ENCODE data around the gene CDC123.
"Not testable (repeated sequence)": the region's sequence is repeated elsewhere in the genome, so short reads cannot be mapped to it uniquely, and the experiment has no call there.

Gene CDC123

DNA sequence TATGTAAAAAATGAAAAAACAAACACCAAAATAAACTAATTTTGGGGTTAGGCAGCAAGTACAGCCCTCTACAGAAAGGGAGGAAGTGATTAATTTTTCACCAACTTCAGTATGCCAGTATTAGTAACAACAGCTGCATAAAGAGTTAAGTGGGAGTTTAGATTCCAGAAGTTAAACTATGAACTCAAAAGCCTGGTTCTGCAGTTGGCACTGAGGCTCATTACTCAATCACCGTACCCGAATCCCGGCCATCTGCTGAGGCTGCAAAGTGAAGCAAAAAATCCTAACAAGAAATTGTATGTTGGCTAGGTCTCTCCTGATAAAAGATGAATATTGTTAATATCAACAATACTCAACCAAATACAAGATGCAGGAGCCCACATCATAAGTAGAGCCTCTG lies 4.3 kb upstream of the CDC123 start:
- DNase-seq (ENCODE audit: low read depth) = no peak

DNA sequence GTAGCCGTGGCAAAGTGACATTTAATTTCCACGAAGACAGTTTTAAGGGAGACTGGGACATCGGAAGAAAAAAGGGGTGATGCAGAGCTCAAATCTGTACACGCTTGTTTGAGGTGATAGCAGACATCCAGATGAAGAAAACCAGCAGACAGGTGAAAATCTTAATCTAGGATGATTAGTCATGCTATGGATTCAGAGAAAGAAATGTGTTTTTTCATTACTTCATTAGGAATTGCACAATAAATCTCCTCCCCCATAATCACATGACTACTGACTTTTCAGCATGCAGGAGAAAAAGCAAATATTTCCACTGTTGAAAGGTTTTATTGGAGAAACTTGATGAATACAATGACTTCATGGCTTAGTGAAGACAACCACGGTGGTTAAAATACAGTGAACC lies 2.8 kb upstream of the CDC123 start:
- no peak for DNase-seq (ENCODE audit: low read depth)

DNA sequence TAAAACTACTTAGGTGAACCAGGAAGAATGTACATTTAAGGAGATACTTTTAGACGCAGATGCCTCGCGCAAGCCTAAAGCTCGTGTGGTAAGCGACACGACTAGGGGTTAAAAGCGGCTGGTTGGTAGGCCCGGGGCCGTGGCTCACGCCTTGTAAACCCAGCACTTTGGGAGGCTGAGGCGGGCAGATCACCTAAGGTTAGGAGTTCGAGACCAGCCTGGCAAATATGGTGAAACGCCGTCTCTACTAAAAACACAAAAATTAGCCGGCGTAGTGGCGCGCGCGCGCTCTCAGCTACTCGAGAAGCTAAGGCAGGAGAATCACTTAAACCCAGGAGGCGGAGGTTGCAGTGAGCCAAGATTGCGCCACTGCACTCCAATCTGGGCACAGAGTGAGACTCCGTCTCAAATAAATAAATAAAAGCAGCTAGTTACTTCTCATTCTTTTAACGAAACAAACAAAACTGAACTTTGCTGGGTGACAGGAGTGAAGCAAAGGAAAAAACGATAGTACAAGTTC lies 1.2 kb upstream of the CDC123 start:
- DNase-seq (ENCODE audit: low read depth) = no peak

DNA sequence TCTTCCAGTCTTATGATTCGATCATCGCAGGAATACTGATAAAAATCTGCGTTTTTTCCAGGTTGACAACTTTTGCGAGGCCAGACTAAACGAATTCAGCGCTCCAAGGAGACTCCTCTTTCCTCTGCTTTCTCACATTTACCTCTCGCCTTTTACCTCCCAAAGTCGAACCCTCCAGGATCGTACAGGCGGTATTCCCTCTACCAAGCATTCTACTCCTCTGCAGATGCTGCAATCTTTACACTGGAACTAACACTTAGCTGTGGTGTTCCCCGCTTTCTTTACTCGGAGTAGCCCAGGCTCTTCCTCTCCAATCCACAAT lies 746 bp upstream of the CDC123 start:
- DNase-seq (ENCODE audit: low read depth) = no peak

DNA sequence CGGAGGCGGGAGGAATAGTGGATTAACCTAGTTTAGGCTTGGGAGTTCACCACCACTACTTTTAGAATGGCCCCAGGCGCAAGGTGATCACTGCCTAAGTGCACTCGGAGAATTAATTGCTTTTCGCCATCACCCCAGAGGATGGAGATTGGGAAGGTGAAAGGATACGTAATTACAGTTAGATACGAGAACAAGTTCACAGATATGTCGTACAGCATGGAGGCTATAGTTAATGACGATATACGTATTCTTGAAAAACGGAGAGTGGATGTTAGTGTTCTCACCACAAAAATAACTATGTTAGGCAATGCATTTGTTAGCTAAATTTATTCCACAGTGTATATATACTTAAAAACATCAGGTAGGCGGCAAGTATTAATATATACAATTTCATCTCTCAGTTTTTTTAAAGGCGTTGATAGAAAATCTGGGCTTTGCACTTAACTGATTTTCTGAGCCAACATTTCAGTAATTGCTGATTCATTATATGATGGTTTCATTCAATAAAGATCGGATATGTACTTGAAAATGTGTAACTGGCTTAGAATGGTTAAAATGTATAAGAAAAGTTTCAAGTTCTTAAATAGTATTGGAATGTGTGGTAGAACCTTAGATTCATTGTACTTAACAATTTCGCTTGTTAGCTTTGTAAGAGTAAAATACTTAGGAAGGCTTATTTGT lies 683 bp downstream of the CDC123 start:
- DNase-seq (ENCODE audit: low read depth) = no peak

DNA sequence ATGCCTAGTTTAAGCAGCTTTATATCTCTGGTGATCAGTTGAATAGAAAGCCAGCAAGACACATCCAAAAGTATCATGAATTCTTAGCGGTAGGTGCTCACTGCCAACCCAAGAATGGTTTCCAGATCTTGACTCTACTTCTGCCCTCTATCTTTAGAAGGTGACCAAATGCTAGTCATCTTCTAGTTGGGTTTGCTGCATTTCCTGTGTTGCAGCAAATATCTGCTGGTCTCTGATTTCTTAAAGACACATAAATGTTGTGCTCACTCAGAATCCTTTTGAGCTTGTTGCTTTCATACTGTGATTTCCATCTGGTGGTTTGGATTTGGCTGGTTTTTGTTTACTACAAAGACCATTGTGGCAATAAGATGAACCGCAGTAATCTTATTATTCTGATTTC lies 2.2 kb downstream of the CDC123 start:
- DNase-seq (ENCODE audit: low read depth) = no peak

DNA sequence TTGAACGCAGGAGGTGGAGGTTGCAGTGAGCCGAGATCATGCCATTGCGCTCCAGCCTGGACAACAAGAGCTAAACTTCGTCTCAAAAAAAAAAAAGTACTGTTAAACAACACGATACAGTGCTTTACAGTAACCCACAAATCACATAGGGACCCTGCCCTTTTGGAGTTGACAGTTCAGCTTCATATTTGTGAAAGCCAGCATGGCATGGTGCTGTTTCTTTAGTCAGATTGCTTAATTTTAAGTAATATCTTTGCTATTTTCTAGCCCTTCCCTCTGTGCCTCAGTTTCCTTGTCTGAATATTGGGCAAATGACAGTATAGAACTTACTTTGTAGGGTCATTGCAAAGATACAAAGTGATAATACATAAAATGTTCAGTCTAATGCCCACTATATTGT lies 4.9 kb downstream of the CDC123 start:
- DNase-seq (ENCODE audit: low read depth) = no peak

DNA sequence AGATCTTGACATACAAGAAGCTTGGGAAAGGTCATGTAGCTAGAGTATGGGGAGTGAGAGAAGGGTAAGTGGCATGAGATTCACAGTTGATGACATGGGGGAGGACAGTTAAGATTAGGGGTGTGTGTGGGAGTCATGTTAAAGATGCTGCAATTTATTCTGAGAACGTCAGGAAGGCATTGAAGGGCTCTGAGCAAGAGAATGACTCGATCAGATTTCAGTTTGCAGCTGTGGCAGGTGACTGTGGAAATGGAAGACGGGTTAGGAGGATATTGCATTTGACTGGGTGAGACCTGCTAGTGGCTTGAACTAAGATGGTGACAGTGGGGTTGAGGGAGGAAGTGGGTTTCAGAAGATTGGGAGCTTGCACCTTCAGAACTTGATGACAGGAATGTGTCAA lies 5.6 kb downstream of the CDC123 start:
- DNase-seq (ENCODE audit: low read depth) = no peak

DNA sequence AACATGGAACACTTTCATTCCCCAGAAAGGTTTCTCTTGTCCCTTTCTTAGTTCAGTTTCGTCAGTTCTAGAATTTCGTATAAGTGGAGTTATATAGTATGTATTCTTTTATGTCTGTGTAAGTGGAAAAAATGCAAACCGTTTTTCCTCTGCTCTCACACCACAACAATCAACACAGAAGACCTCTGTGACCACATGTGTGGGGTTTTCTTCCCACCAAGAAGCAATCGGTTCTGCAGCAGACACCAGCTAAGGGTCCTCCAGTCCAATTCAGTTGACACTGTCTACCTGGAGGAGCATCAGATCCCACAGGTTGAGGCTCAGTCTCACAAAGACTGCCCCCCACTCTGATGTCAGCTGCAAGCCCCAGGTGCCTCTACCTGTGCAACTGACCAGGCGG lies 6.2 kb downstream of the CDC123 start:
- no peak for DNase-seq (ENCODE audit: low read depth)

DNA sequence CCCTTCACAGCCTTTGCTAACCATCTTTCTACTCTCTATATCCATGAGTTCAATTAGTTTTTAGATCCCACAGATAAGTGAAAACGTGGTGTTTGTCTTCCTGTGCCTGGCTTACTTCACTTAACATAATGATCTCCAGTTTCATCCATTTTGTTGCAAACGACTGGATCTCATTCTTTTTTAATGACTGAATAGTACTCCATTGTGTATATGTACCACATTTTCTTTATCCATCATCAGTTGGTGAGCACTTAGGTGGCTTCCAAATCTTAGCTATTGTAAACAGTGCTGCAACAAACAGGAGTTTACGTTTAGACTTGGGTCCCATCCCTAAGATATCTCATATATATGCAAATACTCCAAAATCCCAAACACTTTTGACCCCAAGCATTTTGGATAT lies 9.1 kb downstream of the CDC123 start:
- no peak for DNase-seq (ENCODE audit: low read depth)

DNA sequence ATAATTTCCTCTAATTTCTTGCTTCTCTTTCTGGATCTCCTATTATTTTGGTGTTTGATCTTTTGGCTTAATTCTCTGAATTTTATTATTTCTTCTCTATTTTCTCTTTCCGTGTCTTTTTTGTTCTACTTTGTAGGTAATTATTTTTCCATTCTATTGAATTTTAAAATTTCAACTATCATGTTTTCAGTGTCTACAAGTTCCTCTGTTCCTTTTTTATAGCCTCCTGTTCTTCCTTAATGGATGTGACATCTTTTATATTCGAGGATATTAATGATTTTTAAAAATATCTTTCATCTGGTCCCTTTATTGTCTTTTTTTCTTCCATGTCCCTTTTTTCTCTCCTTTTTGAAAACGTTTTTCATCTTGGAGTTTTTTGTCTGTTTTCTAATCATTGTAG lies 11.1 kb downstream of the CDC123 start:
- DNase-seq (ENCODE audit: low read depth) = no peak

DNA sequence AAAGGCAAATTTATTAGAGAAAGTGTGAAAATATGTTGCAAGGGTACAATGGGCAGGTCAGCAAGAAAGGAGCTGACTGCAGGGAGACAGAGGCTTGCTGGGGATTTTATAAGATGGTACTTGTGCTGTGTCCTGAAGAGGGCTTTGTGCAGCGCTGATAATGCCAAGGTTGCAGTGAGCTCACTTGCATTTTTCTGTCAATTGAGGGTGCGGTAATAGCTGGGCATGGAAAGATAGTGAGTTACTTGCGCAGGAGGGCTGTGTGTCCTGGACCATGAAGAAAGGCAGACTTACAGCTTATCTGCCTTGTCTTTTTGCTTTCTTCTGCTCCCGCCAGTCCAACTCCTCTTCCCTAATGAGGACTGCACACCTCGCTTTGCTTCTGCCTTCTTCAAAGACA lies 12.5 kb downstream of the CDC123 start:
- DNase-seq (ENCODE audit: low read depth) = no peak

DNA sequence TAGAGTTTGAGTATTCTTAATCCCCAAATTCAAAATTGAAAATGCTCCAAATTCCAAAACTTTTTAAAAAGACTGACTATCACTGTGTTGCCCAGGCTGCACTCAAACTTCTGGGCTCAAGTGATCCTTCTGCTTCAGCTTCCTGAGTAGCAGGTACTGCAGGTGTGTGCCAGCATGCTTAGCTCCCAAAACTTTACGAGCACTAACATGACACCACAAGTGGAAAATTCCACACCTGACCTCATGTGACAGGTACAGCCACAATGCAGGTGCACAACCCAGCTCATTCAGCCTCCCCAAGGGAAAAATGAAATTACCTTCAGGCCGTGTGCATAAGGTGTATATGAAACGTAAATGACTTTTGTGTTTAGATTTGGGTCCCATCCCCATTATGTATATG lies 16.5 kb downstream of the CDC123 start:
- no peak for DNase-seq (ENCODE audit: low read depth)

DNA sequence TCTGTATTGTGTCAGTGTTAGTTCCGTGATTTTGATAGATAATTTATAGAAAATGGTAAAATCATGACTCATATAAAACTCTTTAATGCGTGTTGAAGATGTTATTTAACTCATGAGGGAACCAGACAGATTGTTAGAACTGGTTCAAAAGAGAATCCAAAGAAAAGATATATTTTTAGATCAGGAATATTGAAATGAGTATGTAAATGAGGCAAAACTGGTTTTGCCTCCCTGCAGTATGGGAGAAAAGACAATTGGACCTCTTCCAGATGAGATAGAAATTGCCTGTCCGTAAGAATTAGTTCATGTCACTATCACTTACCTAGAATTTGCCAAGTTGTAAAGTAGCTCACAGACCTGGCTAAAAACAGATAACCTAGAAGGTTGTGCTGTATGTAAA lies 17.6 kb downstream of the CDC123 start:
- no peak for DNase-seq (ENCODE audit: low read depth)

DNA sequence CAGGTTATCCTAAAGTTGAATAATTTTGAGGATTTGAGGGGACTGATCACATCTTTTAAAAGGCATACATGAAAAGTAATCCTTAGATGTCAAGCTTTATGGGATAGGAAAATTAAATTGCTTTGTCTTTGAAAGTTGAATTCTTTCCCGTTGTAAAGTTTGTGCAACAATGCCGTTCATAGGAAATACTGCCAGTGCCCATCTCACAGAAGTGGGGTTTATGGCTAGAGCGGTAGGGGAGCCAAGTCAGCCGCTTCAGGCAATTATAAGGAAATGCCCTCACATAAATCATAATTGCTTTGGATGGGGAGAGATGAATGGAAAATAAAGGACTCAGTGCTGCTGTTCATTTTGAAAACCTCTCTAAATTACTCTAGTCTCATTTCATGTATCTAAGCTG lies 18.1 kb downstream of the CDC123 start:
- DNase-seq (ENCODE audit: low read depth) = no peak

DNA sequence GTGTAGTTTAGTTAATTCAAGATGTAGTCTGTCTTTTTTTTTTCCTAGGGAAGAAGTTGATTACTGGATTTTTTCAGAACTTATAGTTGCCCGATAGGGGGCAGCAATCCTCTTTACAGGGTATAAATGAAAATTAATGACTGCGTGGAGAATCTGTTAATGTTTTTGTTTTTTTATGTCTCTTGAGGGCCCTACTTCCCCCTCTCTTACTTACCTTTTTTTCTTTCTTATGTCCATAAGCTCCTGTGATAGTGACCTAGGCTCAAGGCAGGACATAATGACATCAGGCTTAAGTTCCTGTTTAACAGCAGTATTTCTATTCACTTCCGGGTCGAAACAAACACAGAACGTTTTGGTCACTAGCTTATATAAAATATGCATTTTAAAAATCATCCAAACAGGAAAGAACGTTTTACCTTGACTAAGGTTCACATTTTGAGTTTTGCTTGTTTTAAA lies 18.8 kb downstream of the CDC123 start:
- no peak for DNase-seq (ENCODE audit: low read depth)

DNA sequence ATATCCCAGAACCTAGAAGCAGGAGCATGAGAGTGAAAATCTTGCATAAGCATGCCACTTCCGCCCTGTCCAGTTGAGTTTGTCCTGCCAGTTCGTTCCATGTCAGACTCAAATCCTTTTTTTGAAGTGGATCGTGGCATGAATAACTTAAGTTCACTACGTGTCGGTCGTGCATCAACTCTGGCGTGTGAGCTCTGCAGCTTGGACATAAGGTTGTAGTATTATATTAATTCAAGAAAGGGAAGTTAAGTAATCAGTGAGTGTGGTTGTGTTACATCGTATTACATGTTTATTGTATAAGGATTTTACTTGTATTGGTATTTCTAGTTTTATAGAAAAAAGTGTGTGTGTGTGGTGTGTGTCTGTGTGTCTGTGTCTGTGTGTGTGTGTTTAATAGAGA lies 23.0 kb downstream of the CDC123 start:
- DNase-seq (ENCODE audit: low read depth) = no peak

DNA sequence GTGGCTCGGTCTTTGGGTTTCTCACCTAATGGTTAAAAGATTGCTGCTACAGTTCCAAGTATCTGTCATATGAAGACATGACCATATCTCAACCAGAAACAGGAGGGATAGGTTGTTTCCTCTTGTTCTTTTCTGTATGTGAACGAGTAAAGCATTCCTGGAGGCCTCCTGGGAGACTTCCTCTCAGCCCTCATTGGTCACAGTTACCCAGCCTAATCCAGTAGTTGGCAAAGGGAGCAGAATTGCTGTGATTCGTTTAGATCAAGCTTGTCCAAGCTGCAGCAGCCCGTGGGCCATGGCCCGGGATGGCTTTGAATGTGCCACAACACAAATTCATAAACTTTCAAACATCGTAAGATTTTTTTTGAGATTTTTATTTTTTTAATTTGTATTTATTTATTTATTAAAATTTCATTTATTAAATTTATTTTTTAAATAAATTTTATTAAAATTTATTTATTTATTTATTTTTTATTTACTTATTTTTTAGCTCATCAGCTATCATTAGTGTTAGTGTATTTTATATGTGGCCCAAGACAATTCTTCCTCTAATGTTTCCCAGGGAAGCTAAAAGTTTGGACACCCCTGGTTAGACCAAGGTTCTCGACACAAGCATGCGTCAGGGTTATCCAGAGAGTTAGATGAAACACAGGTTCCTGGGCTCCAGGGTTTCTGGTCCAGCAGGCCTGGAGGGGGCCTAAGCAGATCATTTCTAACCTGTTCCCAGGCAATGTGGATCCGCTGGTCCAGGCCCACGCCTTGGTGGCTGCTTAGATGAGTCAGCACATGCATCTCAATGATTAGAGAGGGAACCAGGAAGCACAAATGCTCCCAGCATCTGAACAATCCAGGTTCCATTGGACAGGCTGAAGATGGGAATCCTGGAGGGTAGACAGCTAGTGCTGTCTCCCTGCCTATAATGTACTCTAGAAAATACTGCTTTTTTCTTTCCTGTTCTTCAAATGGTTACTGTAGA lies 25.6 kb downstream of the CDC123 start:
- DNase-seq (ENCODE audit: low read depth) = no peak

DNA sequence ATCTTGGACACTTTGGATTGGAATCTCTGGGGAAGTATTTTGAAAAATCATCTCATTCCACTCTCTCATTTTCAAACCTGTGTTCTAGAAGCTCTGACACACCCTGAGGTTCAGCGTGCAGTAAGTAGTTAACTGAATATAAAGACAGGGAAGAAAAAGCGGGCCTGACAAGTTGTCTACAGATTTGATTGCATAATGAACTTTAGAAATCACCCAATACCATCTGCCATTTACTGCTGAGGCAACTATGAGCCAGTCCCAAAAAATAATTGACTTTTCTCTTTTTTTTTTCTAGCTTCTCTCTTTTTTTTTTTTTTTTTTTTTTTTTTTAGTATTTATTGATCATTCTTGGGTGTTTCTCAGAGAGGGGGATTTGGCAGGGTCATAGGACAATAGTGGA lies 29.5 kb downstream of the CDC123 start:
- DNase-seq (ENCODE audit: low read depth) = no peak

DNA sequence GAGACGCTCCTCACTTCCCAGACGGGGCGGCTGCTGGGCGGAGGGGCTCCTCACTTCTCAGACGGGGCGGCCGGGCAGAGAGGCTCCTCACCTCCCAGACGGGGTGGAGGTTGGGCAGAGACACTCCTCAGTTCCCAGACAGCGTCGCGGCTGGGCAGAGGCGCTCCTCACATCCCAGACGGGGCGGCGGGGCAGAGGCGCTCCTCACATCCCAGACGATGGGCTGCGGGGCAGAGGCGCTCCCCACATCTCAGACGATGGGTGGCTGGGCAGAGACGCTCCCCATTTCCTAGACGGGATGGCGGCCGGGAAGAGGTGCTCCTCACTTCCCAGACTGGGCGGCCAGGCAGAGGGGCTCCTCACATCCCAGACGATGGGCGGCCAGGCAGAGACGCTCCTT lies 30.4 kb downstream of the CDC123 start:
- not testable (repeated sequence) for DNase-seq (ENCODE audit: low read depth)

DNA sequence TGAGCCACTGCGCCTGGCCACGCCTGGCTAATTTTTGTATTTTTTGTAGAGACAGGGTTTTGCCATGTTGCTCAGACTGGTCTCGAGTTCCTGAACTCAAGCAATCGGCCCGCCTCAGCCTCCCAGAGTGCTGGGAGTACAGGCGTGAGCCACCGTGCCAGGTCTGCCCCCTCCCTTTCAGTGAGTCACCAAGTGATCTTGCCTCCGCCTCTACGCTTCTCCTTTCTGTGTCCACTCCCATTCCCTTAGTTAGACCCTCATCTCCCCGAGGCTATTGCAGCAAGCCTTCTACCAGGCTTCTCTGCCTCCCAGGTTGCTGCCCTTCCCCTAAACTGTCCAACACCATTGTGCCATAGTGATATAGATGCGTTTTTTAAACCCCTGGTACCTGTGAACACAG lies 32.9 kb downstream of the CDC123 start:
- DNase-seq (ENCODE audit: low read depth) = no peak

DNA sequence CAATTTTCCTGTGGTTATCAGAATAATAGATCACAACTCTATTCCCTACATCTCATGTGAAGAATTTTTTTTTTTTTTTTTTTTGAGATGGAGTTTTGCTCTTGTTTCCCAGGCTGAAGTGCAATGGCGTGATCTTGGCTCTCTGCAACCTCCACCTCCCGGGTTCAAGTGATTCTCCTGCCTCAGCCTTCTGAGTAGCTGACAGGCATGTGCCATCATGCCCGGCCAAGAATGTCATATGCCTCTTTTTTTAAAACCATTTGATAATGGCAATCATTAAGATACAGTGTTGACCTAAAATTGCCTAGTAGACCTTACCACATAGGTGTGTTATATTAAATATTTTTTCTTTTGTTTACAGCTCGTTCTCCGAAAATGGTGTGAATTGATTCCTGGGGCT lies 38.7 kb downstream of the CDC123 start:
- DNase-seq (ENCODE audit: low read depth) = not testable (repeated sequence)

DNA sequence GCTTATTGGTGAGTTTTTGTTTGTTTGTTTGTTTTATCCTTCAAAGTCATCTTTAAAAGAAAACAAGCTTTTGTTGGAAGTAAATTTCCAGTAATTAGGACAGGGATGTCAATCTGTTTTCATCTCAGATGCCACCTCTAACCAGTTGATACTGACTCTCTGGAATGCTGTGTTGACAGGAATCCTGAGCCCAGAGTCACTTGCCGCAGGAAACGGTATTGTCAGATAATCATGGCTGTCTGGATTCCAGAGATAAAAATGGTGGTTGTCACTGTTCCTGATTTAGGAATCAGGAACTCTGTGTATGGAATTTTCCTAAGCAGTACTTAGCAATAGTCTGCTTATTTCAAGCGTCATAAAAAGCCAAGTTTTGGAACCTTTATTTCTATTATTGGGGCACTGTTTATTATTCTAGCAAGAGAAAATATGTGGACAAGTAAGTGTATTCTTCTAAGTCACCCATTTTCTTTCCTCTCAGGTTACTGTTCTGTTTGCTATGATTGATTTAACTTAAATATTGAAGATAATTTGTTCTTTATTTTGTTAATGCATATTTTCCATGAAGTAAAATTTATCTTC lies 39.2 kb downstream of the CDC123 start:
- no peak for DNase-seq (ENCODE audit: low read depth)
